ENCODE measurements around the gene C5.

DNA sequence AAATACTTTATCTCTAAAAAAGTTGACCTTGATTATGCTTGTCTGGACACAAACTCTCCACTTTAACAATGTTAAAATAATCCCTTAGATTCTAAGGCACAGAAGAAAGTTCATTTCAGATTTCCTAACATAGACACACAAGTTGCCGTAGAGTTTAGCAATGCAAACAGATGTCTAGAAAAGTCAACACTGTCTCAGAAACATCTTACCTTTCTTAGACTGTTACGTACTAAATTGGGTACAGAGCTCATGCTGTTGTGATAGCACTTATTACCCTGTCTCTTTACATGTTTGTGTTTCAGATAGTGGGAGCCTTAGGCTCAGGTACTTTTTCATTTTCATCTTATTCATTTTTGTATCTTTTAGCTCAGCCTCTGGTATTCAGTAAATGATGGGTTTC, 52.0 kb downstream of the C5 start:
- no peak for TF ChIP-seq EP300 (IDR thresholded peaks at IDR 0.05)
- TF ChIP-seq POLR2A (IDR thresholded peaks at IDR 0.05): no peak

All from upper lobe of left lung (tissue), 4 donors.